Cardiac fibroblast (primary cell): Measurements from ENCODE around the gene MDP1.

ENCODE experiments used
- DNase-seq, 2 donors: peaks; one replicate each; pipeline versions ENCODE4 v3.0.0 to v3.0.0-alpha.2; 2010; ENCODE audit warnings: low read depth in 2 of 2
- H3K4me3 ChIP-seq, 2 donors: replicated peaks in 1 of 2; 1 replicate in 1 of 2; 2 replicates in 1 of 2; pipeline ENCODE4 v1.5.1; 2011; ENCODE audit warnings: low read depth in 2 of 2, low read length in 2 of 2, mild to moderate bottlenecking in 2 of 2, moderate library complexity in 1 of 2
- TF ChIP-seq, protein P1 (sequence below): IDR thresholded peaks from one replicate; pipeline ENCODE4 v1.5.1; 2011; ENCODE audit warnings: low read depth, mild to moderate bottlenecking, low read length, inconsistent platforms

MDP1 gene

GRCh38 chr14:24255931-24256711 lies 40.3 kb upstream of the MDP1 start:
- TF ChIP-seq, protein P1, sequence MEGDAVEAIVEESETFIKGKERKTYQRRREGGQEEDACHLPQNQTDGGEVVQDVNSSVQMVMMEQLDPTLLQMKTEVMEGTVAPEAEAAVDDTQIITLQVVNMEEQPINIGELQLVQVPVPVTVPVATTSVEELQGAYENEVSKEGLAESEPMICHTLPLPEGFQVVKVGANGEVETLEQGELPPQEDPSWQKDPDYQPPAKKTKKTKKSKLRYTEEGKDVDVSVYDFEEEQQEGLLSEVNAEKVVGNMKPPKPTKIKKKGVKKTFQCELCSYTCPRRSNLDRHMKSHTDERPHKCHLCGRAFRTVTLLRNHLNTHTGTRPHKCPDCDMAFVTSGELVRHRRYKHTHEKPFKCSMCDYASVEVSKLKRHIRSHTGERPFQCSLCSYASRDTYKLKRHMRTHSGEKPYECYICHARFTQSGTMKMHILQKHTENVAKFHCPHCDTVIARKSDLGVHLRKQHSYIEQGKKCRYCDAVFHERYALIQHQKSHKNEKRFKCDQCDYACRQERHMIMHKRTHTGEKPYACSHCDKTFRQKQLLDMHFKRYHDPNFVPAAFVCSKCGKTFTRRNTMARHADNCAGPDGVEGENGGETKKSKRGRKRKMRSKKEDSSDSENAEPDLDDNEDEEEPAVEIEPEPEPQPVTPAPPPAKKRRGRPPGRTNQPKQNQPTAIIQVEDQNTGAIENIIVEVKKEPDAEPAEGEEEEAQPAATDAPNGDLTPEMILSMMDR, result no peak
- H3K4me3 ChIP-seq, result no peak overlapping the region
- DNase-seq, result no peak

DNA sequence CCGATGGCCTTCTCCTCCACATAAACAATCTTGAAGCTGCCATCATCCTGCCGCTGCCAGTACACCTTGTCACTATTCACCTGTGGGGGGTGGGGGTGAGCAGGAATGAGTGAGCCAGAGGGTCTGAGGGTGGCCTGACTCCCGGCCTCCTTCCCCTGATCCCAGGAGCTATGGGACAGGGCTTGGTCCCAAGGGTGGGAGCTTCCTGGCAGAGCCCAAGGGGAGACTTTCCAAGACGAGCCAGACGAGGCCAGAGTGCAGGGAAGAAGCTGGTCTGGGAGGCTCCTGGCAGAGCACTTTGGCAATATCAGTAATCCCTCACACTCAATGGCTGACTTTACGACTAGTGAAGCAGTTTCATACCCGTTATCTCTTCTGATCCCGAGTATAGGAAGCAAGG lies 39.6 kb upstream of the MDP1 start:
- no peak for DNase-seq
- no peak overlapping the region for H3K4me3 ChIP-seq
- TF ChIP-seq, protein P1, result no peak

DNA sequence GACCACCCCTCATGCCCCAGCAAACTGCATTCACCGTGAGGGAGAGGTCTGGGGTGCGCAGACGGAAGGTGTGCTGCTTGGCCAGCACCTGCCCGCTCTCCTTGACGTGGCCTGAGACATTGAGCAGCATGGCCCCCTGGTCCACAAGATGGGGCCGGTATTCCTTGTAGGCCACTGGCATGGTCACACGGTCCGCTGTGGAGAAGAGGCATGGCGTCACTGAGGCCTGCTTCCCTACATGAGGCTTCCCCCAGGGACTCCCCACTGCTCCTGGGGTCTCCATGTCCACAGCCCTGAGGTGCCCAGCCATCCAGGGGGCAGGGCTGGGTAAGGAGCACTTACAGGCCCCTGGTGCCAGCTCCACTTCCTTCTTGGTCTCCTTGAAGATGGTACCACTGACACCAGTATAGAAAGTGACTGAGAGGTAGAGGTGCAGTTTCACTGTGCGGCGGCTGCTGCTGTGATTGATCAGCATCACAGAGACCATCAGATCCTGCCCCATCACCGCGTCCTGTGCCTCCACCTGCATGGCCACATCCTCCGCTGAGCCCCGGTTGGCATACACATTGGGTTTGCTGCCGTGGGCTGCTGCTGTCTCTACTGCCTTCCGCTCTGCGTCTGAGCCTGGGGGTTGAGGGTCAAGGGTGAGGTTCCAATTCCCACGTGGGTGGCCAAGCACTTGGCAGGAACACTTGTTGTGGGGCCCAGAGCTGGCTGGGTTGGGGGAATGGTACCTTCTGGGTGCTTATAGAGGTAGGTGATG lies 38.9 kb upstream of the MDP1 start:
- no peak for DNase-seq
- no peak overlapping the region for H3K4me3 ChIP-seq
- TF ChIP-seq, protein P1, result no peak

- DNase-seq, result no peak
- H3K4me3 ChIP-seq, result no peak overlapping the region
- TF ChIP-seq, protein P1, result no peak
Observed at GRCh38 chr14:24253936-24254335, 38.1 kb upstream of the MDP1 start.

- DNase-seq, result no peak
- TF ChIP-seq, protein P1, result no peak
- H3K4me3 ChIP-seq, result no peak overlapping the region
Observed at GRCh38 chr14:24252289-24253124, 36.6 kb upstream of the MDP1 start.

DNA sequence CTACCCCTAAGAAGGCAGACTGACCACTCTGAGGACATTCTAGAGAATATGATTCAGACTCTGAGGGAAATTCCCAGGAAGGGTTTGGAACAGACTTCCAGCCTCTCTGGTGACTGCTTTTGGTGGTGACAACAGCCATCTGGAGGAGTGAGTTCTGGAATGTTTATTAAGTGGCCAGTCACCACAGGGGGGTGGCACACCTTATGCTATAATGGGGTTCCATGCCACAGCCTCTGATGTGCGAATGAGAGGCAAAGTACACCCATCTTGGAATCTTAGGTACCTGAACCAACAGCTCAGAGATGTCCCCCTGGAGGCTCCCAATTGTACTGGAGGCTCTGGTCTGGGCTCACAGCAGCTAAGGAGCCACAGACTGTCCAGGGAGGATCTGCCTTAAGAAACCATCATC lies 36.0 kb upstream of the MDP1 start:
- no peak overlapping the region for H3K4me3 ChIP-seq
- TF ChIP-seq, protein P1, result peak; percentile 31

More for the DNA sequence above, 36.0 kb upstream of the MDP1 start:
- peak in 1 of 2 donors; percentile 72 for DNase-seq
